GM18868 (cell line): ENCODE measurements around the gene TNNT2.
A peak's percentile ranks its signal among the peaks of the same experiment; 100 is the strongest.

Experiments used
- ATAC-seq: cut with Tn5 transposase; IDR thresholded peaks from one replicate; pipeline ENCODE4 v1.9.1; 2021; ENCODE audit warnings: mild to moderate bottlenecking, moderate library complexity; ENCODE audit not compliant: unreplicated experiment

TNNT2 gene

GRCh38 chr1:201379733-201380242 is 2.3 kb upstream of the TNNT2 start:
- ATAC-seq = no peak

DNA sequence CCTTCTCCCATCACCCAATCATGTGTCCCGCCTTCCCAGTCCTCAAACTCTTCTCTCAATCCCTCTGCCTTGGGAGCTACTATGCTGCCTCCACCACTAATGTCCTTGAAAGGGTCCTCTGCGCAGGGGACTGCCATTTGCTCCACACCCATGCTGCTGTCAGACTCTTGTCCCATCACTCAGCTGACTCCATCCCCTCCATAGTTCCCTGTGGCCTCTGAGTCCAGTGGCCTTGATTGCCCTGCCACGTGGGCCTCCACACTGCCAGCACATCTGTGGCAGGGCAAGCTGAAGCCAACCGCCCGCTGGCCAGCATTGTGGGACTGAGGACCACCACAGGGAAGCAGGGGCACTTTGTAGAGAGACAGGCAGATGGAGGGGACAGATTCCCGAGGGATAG is 1.3 kb upstream of the TNNT2 start:
- no peak for ATAC-seq

DNA sequence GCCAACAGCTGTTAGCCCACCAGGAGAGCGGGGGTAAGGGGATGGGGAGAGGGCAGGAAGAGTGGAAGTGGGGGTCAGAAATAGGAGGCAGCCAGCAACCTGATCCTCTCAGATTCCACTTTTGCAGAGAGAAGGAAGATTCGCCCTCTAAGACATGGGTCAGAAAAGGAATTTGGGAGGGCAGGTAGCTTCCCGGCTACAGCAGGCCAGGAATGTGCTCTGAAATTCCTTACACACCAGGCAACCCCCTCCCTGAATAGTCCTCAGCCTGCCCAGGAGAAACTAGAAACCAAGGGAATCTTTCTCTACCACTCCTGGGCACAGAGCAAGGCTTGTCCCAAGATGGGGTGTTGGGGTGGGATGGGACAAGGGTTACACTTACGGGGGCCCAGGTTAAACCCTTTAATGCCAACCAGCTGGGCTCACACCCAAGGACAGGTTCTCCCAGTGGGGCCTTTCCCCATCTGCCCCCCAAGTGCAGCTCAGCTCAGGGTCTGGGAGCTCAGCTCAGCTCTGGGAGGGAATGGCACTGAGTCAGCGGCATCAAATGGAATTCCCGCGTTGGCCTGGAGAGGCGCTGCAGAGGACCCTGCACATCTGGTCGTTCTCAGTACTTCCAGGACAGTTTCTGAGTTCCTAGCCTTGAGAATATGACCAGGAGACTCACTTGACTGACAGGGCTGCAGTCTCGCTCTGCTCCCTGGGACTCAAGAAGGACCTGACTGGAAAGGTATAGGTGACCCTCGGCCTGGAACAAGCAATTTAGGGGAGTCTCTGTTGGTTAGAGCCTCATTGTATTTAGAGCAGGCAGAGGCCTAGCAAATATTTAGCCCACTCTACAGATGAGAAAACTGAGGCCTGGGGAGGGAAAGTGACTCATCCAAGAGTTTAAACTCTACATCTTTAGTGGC is 761 bp downstream of the TNNT2 start:
- peak; percentile 42 for ATAC-seq

GRCh38 chr1:201376107-201376463 is 1.4 kb downstream of the TNNT2 start:
- no peak for ATAC-seq

GRCh38 chr1:201375169-201375568 is 2.3 kb downstream of the TNNT2 start:
- ATAC-seq = no peak

DNA sequence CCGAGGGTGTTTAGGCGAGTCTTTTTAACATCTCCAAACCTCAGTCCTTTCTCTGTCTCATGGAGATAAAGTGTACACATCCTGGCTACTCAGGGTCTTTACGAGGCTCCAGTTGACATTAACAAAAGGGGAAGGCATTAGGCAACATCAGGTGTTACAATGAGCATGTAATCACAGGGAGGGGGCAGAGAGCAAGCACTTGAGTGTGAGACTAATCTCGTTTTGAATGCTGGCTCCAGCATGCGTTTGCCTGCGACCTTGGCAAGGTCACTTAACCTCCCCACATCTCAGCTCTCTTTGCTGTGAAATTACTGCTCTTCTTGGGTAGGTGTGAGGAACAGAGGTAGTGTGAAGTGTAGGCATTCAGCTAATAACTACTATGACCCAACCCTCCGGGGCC is 3.1 kb downstream of the TNNT2 start:
- ATAC-seq = no peak

DNA sequence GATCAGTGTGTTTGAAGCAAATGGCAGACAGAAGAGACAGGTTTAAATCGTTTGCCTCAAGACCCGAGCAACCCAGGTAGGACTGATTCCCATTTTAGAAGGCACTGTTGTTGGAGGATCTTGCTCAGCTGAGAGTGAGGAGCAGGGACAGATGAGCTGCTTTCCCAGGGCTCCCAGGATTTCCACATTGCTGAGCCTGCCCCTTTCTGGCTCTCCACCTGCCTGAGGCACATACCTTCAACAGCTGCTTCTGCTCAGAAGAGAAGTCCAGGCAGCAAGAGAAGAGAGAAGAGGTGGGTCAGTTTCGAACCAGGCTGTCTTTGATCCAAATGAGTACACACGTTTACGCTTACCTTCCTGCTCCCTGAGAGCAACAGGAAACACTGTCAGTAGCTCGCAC is 5.7 kb downstream of the TNNT2 start:
- ATAC-seq = no peak

DNA sequence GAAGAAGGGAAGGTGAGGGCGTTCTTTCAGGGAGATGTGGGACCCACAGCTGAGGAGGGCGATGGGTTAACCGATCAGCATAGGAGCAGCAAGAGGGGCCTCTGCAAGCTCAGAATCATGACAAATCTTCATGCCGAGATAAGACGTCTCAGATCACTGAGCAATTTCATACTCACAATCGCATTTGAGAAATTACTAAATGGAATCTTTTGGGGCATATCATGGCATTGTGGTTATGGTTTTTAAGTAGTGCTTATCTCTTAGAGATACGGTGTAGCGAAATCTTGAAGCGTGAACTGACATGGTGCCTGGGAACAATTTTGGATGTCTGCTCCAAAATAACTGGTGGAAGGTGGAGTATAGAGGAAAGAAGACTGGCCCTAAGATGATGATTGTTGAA is 6.2 kb downstream of the TNNT2 start:
- ATAC-seq = no peak

DNA sequence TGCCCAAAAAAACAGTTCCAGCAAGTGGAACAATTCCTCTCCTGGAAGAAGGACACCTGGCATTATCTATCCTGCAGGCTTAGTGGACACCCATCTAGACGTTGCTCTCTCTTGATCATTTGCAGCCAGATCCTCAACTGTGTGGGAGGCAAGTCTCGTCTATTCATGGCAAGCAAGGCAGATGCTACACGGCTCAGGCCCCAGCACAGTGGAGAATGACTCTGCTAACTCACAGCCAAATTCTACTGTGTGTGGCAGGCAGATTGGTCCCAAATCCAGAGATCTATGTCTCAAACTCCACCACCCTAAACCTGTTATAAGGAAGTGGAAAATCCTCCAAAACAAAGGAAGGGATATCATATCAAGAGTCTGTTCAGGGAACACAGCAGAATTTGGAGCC is 7.0 kb downstream of the TNNT2 start:
- ATAC-seq = no peak

- ATAC-seq = no peak
Observed at GRCh38 chr1:201369209-201369608, 8.3 kb downstream of the TNNT2 start.

GRCh38 chr1:201366696-201367095 is 10.8 kb downstream of the TNNT2 start:
- no peak for ATAC-seq

GRCh38 chr1:201365251-201365650 is 12.2 kb downstream of the TNNT2 start:
- no peak for ATAC-seq

DNA sequence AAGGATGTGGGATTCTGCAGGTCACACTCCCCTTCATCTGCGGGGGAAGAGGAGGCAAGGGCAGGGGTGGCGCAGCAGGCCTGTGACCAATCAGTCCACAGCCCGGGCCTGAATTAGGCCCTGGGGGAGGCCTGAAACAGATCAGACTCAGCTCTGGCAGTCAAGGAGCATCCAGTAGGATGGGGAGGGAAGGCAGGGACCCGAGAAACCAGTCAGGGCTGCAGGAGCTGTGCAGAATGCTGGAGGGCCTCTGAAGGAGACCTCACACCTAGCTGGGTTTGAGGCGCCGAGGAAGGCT is 12.7 kb downstream of the TNNT2 start:
- no peak for ATAC-seq

DNA sequence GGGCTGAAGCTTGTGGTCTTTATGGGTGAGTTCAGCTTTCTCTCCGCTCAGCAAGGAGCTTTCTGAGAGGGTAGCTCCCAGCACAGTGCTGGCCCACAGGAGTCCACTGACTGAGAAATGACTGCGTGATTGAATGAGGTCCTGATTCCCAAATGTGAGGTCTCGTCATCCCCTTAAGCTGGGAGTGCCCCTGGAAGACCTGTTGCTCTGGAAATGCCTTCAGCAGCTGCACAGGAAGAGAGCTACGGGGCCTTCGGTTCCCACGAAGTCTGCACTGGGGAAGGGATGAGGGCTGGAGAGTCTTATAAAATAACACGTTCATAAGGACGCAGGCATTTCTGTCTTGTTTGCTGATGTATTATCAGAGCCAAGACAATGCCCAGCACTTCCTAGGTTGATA is 14.0 kb downstream of the TNNT2 start:
- ATAC-seq = no peak

DNA sequence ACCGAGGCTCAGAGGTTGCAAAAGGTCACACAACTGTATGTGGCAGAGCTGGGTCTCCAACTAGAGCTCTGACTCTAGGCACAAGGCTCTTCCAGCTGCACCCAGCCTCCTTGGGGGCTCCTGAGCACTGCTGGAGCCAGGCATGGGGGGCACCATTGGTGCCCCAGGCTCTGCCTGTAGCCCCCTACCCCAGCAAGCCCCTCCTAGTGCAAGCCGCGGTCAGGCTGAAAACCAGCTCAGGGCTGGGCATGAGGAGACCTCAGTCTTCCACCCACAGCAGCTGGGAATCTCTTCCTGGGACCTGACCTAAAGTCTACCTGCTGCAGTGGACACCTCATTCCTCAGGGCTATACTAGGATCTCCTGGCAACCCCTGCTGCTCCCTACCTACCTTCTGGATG is 14.6 kb downstream of the TNNT2 start:
- ATAC-seq = no peak

GRCh38 chr1:201361652-201362504 is 15.6 kb downstream of the TNNT2 start:
- no peak for ATAC-seq

GRCh38 chr1:201360901-201361651 is 16.4 kb downstream of the TNNT2 start:
- ATAC-seq = no peak

GRCh38 chr1:201360486-201360885 is 17.0 kb downstream of the TNNT2 start:
- ATAC-seq = no peak

- no peak for ATAC-seq
Observed at GRCh38 chr1:201359873-201360210, 17.6 kb downstream of the TNNT2 start.

- ATAC-seq = no peak
Observed at GRCh38 chr1:201359031-201359872, 18.2 kb downstream of the TNNT2 start.

DNA sequence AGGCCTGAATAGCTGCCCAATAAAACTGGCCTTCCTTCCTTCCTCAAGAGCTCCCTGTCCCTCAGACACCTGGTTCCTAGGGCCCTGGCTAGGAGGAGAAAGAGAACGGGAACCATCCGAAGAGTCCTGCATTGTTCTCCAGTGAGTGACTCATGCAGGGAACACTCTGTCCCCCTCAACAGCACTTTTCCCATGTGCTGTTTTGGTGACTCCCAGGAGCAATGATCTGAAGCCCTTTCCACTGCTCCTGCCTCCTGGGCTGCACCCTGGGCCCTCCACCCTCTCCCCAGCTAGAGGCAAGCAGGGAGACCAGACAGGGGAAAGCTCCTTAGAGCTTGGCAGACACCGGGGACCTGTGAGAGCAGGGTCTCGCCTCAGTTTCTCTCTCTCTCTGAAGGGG is 18.9 kb downstream of the TNNT2 start:
- ATAC-seq = no peak
